IPS-NIHi7 (cell line): ENCODE data around the gene TOR3A.
"Not testable (repeated sequence)": the region's sequence is repeated elsewhere in the genome, so short reads cannot be mapped to it uniquely, and the experiment has no call there.

Experiments
- DNase-seq: peaks from one replicate; pipeline ENCODE4 v3.0.0; 2012; ENCODE audit warnings: mixed read lengths; ENCODE audit errors: extremely low spot score

TOR3A gene, protein sequence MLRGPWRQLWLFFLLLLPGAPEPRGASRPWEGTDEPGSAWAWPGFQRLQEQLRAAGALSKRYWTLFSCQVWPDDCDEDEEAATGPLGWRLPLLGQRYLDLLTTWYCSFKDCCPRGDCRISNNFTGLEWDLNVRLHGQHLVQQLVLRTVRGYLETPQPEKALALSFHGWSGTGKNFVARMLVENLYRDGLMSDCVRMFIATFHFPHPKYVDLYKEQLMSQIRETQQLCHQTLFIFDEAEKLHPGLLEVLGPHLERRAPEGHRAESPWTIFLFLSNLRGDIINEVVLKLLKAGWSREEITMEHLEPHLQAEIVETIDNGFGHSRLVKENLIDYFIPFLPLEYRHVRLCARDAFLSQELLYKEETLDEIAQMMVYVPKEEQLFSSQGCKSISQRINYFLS

DNA sequence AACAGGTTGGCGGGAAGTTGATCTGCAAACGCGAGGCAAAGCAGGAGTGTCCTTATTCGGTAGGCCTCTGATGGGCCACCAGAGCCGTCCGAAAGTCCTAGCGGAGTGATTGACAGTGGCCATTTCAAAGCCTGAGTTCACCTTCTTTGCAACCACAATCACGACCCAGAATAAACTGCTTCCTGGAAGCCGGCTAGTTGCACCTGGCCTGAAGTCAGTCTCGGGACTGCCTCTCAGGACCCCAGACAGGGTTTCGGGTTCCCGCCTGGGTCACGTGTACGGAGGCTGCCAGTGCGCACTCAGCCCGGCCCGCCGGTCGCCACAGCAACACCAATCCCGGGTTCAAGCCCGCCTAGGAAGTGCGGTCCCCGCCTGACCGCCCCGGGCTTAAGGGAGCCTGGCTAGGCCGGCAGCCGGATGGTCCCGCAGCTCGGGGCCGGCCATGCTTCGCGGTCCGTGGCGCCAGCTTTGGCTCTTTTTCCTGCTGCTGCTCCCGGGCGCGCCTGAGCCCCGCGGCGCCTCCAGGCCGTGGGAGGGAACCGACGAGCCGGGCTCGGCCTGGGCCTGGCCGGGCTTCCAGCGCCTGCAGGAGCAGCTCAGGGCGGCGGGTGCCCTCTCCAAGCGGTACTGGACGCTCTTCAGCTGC lies at the start of gene TOR3A:
Gene TOR3A, plus strand, starts transcription at position 384 of the 646 bp plus-strand sequence. Its CDS starts 59 bp downstream, at position 443.
- DNase-seq, result peak; percentile 96

DNA sequence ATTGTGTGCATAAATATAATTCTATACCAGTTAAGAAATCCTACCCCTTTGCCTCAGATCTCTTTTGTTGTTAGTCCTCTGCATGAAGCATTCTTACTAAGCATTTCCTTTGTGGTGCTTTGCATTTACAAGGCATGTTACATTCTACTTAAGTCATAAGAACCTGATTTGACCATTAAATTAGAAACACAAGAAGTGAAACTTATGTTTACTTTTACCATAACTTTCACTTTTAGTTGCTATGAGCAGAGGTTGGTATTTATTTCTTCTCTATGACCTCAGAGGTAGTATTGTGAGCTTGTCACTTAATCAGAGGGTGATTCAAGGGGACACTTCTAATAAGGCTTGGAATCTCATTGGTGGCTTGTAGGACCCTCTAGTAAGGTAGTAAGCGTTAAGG lies 47.1 kb upstream of the TOR3A start:
- DNase-seq, result no peak

DNA sequence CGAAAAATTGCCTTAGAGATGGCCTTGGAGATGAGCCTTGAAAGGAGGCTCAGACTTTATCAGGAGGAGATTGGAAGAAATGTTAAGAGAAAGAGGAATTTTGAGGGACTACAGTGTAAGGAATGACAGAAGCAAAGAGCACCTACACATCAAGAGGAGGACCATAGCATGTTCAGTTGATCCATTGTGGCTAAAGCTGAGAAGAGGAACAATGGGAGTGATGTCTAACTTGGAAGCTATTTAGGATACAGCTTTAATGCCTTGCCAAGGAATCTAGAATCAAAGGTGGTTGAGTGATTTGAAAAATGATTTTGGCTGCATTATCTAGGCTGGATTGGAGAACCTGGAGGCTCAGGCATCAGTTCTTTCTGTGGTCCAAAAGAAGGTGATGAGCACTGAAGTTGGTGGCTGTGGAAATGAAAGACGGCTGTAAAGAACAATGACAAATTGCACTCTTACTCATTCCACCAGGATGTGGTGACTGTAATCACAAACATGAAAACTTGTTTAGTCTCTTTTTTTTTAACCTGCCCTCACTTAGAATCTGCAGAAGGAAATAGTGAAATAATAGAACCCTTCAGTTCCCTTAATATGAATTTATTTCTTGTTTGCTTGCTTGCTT lies 44.9 kb upstream of the TOR3A start:
- no peak for DNase-seq

DNA sequence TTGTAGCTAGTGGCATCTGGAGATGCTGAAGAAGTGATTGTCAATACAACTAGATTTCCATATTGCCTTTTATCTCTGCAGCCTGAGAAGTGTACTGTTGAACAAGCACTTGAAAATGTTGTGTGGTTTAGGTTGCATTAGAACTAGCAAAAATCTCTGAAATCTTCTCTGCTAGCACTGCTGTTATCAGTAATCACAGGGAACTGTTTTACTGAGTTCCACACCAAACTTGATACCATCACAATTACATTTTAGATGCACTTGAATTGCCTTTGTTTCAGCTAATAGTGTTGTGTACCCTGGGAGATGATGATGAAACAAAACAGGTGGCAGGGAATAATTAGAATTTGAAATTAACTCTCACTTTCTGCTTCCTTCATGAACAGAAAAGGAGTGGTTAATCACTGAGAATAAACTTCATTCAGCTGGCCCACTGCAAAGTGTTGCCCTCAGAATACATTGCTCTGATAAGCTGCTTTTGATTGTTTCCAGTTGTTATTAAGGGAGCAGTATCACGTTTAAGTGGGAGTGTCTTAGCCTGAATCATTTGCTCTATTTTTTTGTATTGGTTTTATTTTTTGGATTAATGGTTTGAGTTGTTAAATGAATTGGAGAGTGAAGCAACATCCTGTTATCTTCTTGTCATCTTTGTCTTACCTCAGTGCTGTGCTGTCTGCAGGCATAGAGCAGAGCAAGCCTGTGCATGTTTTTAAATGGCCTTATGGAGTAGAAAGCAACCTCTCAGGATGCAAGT lies 43.2 kb upstream of the TOR3A start:
- DNase-seq, result no peak

DNA sequence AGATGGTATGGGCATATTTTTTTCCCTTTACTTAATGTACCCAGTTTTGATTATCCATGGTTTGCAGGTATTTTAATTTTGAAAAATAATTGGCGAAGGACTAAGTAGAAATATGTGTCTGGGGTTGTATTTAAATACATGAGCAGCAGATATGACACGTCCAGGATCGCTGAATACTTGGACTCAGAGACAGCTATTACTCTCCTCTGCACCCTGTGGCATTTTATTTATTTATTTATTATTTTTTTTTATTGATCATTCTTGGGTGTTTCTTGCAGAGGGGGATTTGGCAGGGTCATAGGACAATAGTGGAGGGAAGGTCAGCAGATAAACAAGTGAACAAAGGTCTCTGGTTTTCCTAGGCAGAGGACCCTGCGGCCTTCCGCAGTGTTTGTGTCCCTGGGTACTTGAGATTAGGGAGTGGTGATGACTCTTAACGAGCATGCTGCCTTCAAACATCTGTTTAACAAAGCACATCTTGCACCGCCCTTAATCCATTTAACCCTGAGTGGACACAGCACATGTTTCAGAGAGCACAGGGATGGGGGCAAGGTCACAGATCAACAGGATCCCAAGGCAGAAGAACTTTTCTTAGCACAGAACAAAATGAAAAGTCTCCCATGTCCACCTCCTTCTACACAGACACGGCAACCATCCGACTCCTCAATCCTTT lies 42.2 kb upstream of the TOR3A start:
- DNase-seq, result not testable (repeated sequence)

DNA sequence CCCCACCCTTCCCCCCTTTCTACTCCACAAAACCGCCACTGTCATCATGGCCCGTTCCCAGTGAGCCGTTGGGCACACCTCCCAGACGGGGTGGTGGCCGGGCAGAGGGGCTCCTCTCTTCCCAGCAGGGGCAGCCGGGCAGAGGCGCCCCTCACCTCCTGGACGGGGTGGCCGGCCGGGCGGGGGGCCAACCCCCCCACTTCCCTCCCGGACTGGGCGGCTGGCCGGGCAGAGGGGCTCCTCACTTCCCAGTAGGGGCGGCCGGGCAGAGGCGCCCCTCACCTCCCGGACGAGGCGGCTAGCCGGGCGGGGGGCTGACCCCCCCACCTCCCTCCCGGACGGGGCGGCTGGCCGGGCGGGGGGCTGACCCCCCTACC lies 41.7 kb upstream of the TOR3A start:
- not testable (repeated sequence) for DNase-seq

DNA sequence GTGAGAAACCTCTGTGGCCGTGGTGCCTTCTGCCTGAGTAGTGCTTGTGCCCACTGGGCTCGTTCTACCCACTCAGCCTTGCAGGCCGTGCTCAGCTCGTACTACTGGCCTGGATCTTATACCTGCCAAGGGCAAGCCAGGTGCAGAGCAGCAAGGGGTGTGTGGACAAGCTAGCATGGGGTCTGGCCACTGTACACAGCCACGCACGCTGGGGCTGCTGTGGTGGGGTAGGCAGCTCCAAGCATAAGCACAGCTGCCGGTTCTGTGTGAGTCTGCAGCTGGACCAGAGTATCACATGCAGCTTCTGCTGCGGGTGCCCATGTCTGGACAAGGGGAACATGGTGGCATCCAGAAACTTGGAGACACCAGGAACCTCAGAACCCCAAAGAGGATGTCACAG lies 39.8 kb upstream of the TOR3A start:
- no peak for DNase-seq

DNA sequence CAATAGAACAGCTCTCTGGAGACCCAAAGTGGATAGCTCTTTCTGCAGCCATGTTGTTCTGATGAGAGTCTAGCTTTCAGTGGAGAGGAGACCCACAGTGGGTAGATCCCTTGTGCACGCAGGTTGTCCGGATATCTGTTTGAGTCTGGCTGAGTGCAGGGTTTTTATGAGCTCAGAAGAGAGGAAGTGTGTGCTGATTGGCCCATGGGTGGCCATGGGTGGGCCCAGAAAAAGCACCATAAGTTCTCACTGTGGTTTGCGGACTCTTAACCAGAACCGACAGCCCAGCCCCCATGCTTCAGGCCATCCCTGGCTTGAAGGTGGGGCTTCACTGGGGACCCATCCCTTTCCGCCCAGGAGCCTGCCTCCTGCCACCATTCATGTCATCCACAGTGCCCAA lies 39.2 kb upstream of the TOR3A start:
- no peak for DNase-seq

DNA sequence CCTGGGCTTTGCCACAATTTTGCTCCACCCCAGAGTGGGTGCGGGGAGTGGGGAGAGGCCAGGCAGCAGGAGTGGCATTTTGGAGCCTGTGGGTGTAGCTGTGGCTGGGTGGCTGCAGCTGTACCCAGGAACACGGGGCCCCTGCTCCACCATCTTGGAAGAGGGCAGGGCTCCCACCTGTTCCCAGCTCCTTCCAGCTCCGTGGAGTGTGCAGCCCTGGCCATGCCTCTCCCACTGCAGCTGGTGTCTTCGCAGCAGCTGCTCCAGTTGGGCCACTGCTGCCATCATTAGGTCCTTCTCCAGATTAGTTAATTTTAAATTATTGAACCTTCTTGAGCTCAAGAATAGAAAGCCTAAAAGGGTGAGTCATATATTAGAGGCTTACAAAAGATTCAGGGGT lies 38.6 kb upstream of the TOR3A start:
- DNase-seq, result no peak

DNA sequence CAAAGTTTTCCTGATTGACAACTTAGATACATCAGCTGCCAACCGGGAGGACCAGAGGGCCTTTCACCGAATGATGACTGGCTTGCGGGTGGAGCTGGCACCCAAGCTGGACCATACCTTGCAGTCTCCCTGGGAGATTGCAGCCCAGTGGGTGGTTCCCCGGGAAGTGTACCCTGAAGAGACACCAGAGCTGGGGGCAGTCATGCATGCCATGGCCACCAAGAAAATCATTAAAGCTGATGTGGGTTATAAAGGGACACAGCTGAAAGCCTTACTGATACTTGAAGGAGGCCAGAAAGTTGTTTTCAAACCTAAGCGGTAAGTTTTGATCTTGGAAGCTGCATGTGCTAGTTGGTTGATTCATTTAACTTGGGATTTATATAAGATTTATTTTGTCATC lies 38.0 kb upstream of the TOR3A start:
- DNase-seq, result no peak

DNA sequence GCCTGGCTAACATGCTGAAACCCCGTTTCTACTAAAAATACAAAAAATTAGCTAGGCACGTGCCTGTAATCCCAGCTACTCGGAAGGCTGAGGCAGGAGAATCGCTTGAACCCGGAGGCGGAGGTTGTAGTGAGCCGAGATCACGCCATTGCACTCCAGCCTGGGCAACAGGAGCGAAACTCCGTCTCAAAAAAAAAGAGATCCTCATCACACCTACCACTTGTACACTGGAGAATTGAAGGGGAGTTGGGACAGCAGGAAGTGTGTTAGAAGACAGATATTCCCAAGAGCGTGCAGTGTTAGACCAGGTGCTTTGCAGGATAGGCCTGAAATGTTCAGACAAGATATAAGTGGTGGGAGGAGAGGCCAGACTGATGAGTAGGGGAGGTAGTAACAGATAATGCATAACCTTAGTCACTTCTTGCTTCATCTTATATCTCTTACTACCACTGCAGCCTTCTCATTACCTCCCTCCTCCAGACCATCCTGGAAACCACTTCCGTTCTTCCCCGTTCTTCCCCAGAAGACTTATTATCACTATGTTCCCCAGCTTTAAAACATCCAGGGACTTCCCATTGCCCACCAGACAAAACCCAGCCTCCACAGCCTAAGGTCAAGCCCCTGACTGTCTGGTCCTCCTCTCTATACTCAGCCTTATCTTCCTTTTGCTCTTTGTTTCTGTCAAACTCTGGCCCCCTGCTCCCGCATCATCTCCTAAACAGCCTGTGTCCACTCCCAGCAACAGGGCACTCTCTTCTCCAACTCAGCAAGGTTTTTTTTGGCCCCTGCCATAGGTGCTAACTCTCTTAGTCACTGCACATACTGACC lies 34.8 kb upstream of the TOR3A start:
- no peak for DNase-seq

DNA sequence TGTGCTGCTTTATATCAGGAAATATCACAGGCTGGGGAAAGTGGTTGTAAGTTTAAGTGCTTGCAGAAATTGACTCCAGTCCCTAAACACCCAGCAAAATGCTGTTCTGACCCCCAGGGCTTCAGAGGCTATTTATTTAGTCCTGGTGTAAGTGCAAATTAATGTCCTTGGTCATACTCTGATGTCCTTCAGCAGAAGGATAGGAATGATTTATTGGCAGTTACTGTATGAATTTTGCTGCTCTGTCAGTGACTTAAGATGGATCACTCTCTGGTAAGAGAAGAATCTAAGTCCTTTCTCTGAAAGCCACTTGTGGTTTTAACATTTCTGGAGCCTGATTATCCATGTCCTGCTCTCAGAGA lies 34.3 kb upstream of the TOR3A start:
- no peak for DNase-seq

DNA sequence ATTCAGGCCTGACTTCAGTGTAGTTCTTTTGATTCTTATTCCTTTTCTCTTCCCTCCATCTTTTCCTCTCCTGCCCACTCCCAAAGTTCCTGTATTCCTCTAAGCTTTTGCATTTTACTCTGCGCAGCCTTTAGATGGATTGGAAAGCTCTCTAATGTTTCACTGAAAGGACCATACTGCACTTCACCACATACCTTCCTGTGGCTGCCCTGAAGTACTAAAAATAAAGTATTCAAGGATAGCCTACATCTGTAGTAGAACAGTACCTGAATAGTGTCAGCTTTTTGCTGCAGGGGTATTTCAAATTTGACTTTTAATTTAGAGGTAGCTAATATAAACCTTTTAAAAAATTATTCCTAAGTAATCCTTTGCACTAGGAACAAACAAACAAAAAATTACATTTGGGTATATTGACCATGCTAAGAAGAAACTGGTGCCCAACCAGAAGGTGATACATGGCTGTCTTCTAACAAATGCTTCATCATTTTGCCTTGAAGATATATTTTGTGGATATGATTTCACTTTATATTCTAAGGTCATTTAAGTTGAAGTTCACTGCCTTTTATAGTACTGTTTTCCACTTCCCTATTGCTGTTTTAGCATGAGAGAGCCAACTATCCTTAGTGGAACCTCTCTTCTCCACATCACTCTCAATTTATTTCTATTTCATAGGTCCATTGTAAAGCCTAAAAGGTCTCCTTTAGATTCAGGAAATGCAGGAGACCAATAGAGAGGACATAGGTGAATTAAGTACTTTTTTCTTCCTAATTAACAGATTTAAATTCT lies 33.3 kb upstream of the TOR3A start:
- DNase-seq, result no peak

DNA sequence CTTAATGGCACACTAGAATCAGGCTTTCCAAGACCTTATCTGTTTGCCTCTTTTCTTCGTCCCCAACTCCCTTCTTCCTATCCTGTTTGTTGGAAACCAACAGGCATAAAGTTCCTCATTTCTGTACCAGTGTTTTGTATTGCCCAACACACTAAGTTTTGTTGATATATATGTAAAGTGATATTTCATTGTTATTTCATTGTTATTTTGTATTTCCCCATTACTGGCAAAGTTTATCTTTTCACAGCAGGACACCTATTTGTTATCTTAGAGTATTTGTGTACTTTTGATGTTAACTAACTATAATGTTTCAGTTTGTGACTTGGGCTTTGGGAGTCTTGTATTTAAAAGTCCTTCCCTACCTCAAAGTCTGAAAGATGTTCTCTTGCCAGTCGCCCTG lies 29.1 kb upstream of the TOR3A start:
- no peak for DNase-seq

DNA sequence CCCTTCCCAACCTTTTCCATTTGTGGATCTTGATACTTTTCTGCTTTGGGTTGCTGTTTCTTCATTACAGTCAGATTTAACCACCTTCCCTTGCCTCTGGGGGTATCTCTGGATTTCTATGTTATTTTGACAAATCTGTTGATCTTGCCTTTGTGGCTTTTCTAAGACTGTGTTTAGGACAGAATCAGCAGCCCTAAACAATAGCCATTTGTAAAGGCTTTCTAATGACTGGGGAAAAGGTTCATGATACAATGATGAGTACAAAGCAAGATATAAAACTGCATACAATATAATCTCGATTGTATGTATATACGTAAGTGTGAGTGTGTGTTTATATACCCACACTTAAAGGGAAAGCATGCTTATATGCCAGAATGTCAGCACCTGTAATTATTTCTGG lies 28.4 kb upstream of the TOR3A start:
- DNase-seq, result no peak

DNA sequence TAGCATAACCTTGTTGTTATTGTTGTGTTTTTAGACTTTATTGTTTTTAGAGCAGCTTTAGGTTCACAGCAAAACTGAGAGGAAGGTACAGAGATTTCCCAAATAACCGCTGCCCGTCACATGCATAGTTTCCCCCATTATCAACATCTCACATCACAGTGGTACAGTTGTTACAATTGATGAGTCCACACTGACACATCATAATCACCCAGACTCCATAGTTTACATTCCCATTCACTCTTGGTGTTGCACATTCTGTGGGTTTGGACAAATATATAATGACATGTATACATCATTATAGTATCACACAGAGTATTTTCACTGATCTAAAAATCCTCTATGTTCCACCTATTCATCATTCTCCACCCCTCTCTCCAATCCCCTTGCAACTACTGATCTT lies 25.9 kb upstream of the TOR3A start:
- DNase-seq, result no peak

DNA sequence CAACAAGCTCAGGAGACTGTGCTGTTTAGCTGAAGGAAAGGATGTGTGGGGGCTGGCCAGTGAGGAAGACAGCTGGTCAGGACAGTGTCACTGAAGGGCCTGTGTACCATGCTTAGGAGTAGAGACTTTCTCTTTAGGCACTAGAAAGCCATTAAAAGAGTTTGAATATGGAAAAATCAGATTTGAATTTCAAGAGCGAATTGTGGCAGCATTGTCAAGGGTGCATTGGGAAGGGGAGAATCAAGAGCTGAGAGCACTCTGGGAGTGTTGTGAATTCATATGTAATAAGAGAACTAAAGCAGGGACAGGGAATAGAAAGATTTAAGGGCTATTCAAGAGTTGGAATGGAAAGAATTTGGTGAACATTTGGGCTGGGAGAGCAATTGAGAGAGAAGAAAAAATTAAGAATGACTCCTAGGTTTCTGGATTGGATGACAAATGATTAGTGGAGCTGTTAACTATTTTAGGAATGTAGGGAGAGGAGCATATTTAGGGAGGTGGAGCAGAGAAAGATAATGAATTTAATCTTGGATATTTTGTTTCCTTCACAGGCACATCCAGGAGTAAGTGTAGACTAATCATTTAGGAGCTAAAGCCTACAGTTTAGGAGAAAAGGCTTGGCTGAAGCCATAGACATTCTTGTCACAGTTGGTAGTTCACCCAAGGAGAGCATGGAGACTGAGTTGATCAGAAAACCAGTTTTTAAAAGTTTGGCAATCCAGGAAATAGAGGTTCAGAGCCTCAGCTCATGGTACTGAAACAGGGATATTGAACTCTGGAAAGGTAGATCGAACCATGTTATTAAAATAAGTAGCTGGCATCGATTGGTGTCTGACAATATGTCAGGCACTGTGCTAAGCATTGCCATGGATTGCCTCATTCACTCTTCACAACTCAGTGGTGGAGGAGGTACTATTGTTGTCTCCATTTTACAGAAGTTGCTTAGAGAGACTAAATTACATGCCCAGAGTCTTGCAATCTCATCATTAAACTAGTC lies 23.1 kb upstream of the TOR3A start:
- DNase-seq, result peak; percentile 20

DNA sequence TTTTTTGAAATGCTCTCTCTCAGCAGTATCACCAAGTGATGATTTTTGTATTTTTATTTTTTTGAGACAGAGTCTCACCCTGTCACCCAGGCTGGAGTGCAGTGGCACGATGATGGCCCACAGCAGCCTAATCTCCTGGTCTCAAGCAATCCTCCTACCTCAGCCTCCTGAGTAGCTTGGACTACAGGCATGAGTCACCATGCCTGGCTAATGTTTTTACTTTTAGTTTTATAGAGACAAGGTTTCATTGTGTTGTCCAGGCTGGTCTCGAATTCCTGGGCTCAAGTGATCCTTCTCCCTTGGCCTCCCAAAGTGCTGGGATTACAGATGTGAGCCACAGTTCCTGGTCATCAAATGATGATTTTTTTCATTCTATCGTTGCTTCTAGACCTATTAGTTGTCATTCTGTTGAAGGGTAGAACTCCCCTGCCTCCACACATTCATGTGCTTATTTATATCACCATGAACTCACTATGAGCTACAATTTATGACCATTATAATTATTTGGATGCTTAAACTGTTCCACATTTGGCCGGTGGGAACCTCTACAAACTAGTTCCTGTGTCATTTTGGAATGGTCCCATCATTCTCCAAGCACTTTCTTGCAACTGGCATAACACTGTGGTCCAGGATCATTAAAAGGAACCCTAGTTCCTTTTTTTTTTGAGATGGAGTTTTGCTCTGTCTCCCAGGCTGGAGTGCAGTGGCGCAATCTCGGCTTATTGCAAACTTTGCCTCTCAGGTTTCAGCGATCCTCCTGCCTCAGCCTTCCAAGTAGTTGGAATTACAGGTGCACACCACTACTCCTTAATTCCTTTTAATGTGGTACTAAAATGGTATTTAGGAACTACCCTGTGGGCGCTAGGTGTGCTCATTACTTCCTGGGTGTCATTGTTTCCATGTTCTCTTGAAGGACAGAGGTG lies 20.2 kb upstream of the TOR3A start:
- no peak for DNase-seq
